Sciatic nerve (tissue), 2 donors: ENCODE measurements around the gene FBXW8. TPM values are rescaled to one million over a fixed set of nuclear protein-coding genes. Genes with fewer than 3 reads are reported as not detected.

Source experiments
- ATAC-seq: fragments of 200-7000 bp; cut with Tn5 transposase; one replicate; pipeline ENCODE4 v1.9.1; 2020; ENCODE audit warnings: mild to moderate bottlenecking, moderate library complexity
- DNase-seq: peaks from one replicate; pipeline ENCODE4 v3.0.0-alpha.2; 2020; ENCODE audit warnings: low spot score
- intact Hi-C: fragments of 100-400 bp; cut with DNase I; formaldehyde crosslinking; loops from one replicate; pipeline ENCODE4 v1.14.2; 2022
- total RNA-seq: library from RNA; stranded (reverse); fragmentation: NEBNext Ultra II Directional; extraction: Animal tissue kit (Norgen Biotek cat#: 25700); gene quantifications from one replicate; pipeline ENCODE4 v1.2.1, GENCODE V29; 2021
- donor health status: DM: no; HTN: no; CAD: no.
- donor health status: DM: no; HTN: no; CAD: no.

Gene FBXW8
- total RNA-seq, 1 donor from 2014 or later: 12.9 TPM

DNA sequence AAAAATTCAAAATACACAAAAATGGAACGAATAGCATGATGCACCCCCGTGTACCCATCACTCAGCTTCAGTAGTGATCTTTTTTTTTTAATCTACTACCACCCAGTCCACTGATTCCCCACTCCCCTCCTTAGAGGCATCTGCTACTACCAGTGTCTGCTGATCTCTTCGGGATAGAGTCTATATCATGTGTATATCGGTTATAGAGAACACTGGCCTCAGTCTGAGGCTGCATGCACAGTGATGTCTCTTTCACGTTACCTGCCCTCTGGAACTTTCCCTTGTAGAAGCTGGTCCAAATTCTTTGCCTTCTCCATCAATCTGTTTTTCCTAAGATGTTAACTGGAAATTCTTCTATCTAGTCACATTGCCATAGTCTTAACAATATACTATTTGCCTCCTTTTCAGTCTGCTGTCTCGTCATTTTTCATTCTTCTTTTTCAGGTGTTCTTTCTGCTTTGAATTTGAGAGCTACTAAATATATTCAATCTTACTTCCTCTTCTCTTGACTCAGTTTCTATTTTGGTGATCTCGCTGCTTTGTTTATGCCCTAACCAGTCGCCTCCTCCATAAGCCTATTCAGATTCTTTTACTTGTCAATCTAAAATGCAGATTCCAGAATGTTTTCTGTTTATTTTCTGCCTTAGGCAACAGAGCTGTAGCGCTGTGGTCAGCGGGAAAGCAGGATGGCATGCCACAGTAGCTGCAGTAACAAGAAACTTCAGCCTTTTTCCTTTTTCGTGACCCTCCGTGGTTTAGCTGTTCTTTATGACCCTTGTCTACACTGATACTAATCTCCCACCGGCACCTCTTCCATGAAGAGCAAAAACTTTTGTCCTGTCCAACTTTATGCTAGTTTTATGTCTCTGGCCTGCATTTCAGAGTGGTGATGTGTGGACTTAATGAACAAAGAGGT, 67.0 kb downstream of the FBXW8 start:
- no peak for ATAC-seq
- no peak for DNase-seq
- intact Hi-C loops: no loop called here

GRCh38 chr12:116978791-116979508, 68.2 kb downstream of the FBXW8 start:
- intact Hi-C loops: no loop called here
- no peak for DNase-seq
- no peak for ATAC-seq

- intact Hi-C loops: no loop called here
- no peak for DNase-seq
- ATAC-seq: no peak
These were observed 69.3 kb downstream of the FBXW8 start for GRCh38 chr12:116980083-116980482.

GRCh38 chr12:116982791-116983411, 72.2 kb downstream of the FBXW8 start:
- no peak for ATAC-seq
- intact Hi-C loops: no loop called here
- no peak for DNase-seq

- ATAC-seq: no peak
- intact Hi-C loops: no loop called here
These were observed 73.3 kb downstream of the FBXW8 start for GRCh38 chr12:116984098-116984497.

DNA sequence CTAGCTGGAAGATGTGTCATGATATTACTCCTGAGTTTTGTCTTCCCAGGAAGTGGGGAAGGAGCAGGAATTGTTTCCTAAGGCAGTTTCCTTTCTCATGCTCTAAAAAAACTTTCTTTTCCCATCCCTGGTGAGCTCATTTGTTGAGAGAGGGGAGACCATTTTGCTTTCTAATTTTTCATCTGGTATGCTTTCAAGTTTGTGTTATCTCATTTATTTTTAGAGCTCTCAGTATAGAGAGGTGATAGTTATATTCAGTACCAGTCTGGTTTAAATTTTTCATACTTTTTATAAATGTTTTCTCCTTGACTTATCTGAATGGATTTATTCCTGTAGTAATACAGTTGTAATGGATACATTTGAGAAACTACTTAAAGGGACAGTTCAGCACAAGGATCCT, 79.6 kb downstream of the FBXW8 start:
- ATAC-seq: no peak
- intact Hi-C loops: no loop called here
- no peak for DNase-seq

More at GRCh38 chr12:116984098-116984497, 73.3 kb downstream of the FBXW8 start:
- no peak for DNase-seq

GRCh38 chr12:116990971-116991966, 80.5 kb downstream of the FBXW8 start:
- DNase-seq (no peak), ATAC-seq (no peak)
- intact Hi-C loops: no loop called here

- intact Hi-C loops: no loop called here
- no peak for DNase-seq
- ATAC-seq: no peak
These were observed 85.3 kb downstream of the FBXW8 start for GRCh38 chr12:116996093-116996492.

GRCh38 chr12:116996621-116997020, 85.9 kb downstream of the FBXW8 start:
- ATAC-seq: no peak
- intact Hi-C loops: no loop called here
- no peak for DNase-seq

GRCh38 chr12:116999066-116999465, 88.3 kb downstream of the FBXW8 start:
- DNase-seq (no peak), ATAC-seq (no peak)
- intact Hi-C loops: no loop called here

- ATAC-seq (no peak), DNase-seq (no peak)
- intact Hi-C loops: no loop called here
These were observed 89.6 kb downstream of the FBXW8 start for GRCh38 chr12:117000316-117000715.

DNA sequence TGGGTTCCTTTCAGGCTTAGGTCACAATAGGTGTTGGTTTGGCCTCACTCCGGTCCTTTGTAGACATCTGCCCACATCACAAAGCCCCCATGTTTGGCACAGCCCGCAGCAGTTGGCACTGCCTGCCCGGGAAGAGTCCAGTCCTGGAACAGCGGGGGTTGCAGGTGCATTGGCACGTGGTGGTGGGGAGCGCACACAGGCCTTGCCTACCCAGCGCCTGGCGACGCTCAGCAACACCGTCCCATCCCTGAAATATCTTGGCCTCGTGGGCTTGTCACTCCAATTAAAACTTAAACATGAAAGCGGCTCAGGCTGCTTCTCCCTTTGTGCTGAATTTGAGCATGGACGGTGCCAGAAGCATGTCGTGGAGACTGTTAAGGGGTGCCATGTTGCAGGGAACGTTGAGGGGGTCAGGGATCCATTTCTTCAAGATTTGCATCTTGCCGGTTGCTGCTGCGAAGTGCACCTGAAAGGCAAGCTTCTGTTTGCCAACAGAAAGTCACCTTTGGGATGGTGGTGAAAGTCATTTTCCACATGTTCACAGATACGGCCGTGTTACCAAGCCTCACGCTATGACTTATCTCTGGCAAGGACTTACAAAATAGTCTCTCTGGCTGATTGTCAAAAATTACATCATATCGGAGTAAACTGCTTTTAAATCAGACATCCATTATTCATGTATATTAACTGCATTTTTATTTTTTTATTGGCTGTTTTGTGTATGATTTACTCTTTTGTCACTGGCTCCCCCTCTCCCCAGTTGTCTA, 91.5 kb downstream of the FBXW8 start:
- DNase-seq: no peak
- intact Hi-C loops: no loop called here
- no peak for ATAC-seq

GRCh38 chr12:117003883-117004404, 93.2 kb downstream of the FBXW8 start:
- DNase-seq: no peak
- intact Hi-C loops: no loop called here
- ATAC-seq: no peak

GRCh38 chr12:117005417-117006046, 94.8 kb downstream of the FBXW8 start:
- DNase-seq: no peak
- intact Hi-C loops: no loop called here
- no peak for ATAC-seq

DNA sequence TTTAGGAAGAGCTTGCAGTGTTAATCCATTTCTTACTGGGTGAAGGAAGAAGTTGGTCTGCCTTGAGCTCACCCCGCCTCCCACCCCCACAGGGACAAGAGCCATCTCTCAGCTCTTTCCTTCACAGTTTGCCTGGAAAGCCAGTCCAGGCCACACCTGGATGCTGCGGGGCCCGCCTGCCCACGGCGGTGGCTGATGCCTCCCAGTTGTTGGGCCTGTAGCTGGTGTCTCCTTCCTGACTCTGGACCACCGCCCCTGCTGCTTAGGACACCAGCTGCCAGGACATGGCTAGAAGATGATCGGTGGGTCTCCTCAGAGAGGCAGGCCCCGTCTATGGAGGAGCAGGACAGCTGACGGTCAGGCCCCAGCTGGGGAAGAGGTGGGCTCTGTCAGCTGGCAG, 95.6 kb downstream of the FBXW8 start:
- no peak for ATAC-seq
- intact Hi-C loops: no loop called here

DNA sequence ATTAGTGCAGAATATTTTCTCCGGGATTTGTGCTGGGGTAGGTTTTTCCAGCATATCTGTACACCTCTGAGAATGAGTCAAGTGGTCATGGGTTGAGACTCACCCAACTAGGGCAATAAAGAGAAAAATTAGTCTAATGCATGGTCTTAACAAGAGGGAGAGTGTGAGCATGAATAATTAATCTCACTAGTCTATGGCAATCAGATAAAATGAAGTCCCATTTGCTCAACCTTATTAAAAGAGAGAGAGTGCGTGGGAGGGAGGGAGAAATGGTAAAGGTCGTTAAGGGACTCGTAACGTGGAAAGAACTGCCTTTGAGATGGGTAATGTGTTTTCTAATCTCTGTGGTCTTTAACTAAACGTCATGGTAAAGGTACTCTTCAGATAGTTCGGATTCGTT, 96.8 kb downstream of the FBXW8 start:
- intact Hi-C loops: no loop called here
- ATAC-seq: no peak
- no peak for DNase-seq

More for the DNA sequence above, 95.6 kb downstream of the FBXW8 start:
- DNase-seq: no peak

DNA sequence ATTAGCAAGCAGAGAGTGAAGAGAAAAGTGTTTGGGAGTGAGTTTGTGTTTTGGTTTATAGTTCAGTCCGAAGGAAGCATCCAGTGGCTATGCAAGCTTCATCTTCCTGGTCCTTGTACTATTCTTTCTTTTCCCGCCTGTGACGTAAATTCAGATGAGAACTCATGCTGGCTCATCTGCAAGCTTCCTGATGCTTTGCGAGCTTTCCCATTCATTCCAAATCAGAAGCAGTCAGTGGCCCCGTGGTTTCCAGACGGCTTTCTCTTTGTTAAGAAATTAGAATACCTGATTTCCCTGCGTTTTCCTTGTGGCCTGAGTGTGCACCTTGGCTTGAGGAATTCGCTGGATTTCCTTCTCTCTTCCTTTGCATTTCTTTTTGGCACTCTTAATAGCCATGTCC, 99.0 kb downstream of the FBXW8 start:
- ATAC-seq (no peak), DNase-seq (no peak)
- intact Hi-C loops: no loop called here
